ENCODE measurements around the gene NLGN2. TPM values are rescaled to one million over a fixed set of nuclear protein-coding genes. Genes with fewer than 3 reads are reported as not detected.
"Not testable (repeated sequence)": the region's sequence is repeated elsewhere in the genome, so short reads cannot be mapped to it uniquely, and the experiment has no call there.

Gene NLGN2
- total RNA-seq (14.8 and 26.3 TPM in 2 replicates), polyA plus RNA-seq (5.2 and 8.4 TPM in 2 replicates)

- DNase-seq (ENCODE audit: low read depth in 1 of 2, low spot score in 1 of 2) = no peak
- H3K9me3 ChIP-seq (ENCODE audit: low read depth) = no peaks in the 10 kb centered on the region
- TF ChIP-seq CTCF (IDR thresholded peaks at IDR 0.05; ENCODE audit: low read depth, low read length) = no peak
- no peak within 1 kb of the TSS for H3K4me3 ChIP-seq
- H3K27me3 ChIP-seq = no peaks in the 10 kb centered on the region
- no peak within 1 kb of the TSS for H3K27ac ChIP-seq
- no peaks in the 10 kb centered on the region for H3K36me3 ChIP-seq
- H3K4me1 ChIP-seq (ENCODE audit: low read depth) = peaks cover 6% of the 10 kb centered on the region
These were observed at the start of gene NLGN2 for GRCh38 chr17:7407485-7408251. TSS of gene NLGN2 (plus strand) at chr17:7407845. CDS start at chr17:7408256, 411 bp downstream.

GRCh38 chr17:7361906-7362305 is 45.7 kb upstream of the NLGN2 start:
- Histone ChIP-seq H3K27ac (no peak overlapping the region), H3K4me3 (no peak overlapping the region), H3K36me3 (no peaks in the 10 kb centered on the region), H3K9me3 (ENCODE audit: low read depth) (no peaks in the 10 kb centered on the region), H3K27me3 (no peaks in the 10 kb centered on the region), H3K4me1 (ENCODE audit: low read depth) (no peaks in the 10 kb centered on the region)
- no peak for TF ChIP-seq CTCF (IDR thresholded peaks at IDR 0.05; ENCODE audit: low read depth, low read length)
- no peak for DNase-seq (ENCODE audit: low read depth in 1 of 2, low spot score in 1 of 2)

- Histone ChIP-seq H3K36me3 (no peaks in the 10 kb centered on the region), H3K4me3 (no peak overlapping the region), H3K4me1 (ENCODE audit: low read depth) (no peaks in the 10 kb centered on the region), H3K27me3 (no peaks in the 10 kb centered on the region), H3K9me3 (ENCODE audit: low read depth) (no peaks in the 10 kb centered on the region), H3K27ac (no peak overlapping the region)
- DNase-seq (ENCODE audit: low read depth in 1 of 2, low spot score in 1 of 2) = no peak
- TF ChIP-seq CTCF (IDR thresholded peaks at IDR 0.05; ENCODE audit: low read depth, low read length) = no peak
These were observed 44.3 kb upstream of the NLGN2 start for GRCh38 chr17:7363311-7363710.

- DNase-seq (ENCODE audit: low read depth in 1 of 2, low spot score in 1 of 2); H3K4me3 ChIP-seq; H3K27ac ChIP-seq: not testable (repeated sequence)
These were observed 41.7 kb upstream of the NLGN2 start for GRCh38 chr17:7365963-7366362.

GRCh38 chr17:7367083-7367482 is 40.6 kb upstream of the NLGN2 start:
- Histone ChIP-seq H3K27me3 (no peaks in the 10 kb centered on the region), H3K4me3 (no peak overlapping the region), H3K9me3 (ENCODE audit: low read depth) (no peaks in the 10 kb centered on the region), H3K27ac (no peak overlapping the region), H3K4me1 (ENCODE audit: low read depth) (no peaks in the 10 kb centered on the region), H3K36me3 (no peaks in the 10 kb centered on the region)
- no peak for DNase-seq (ENCODE audit: low read depth in 1 of 2, low spot score in 1 of 2)
- no peak for TF ChIP-seq CTCF (IDR thresholded peaks at IDR 0.05; ENCODE audit: low read depth, low read length)

More at GRCh38 chr17:7365963-7366362, 41.7 kb upstream of the NLGN2 start:
- H3K36me3 ChIP-seq; H3K27me3 ChIP-seq; H3K9me3 ChIP-seq (ENCODE audit: low read depth); H3K4me1 ChIP-seq (ENCODE audit: low read depth): not testable (repeated sequence)

- no peaks in the 10 kb centered on the region for H3K27me3 ChIP-seq
- no peaks in the 10 kb centered on the region for H3K36me3 ChIP-seq
- H3K27ac ChIP-seq = no peak overlapping the region
- H3K4me3 ChIP-seq = no peak overlapping the region
- no peak for TF ChIP-seq CTCF (IDR thresholded peaks at IDR 0.05; ENCODE audit: low read depth, low read length)
- H3K9me3 ChIP-seq (ENCODE audit: low read depth) = no peaks in the 10 kb centered on the region
- DNase-seq (ENCODE audit: low read depth in 1 of 2, low spot score in 1 of 2) = no peak
- H3K4me1 ChIP-seq (ENCODE audit: low read depth) = no peaks in the 10 kb centered on the region
These were observed 39.6 kb upstream of the NLGN2 start for GRCh38 chr17:7367918-7368598.

GRCh38 chr17:7368599-7368994 is 39.0 kb upstream of the NLGN2 start:
- not testable (repeated sequence) for H3K27me3 ChIP-seq; H3K4me3 ChIP-seq; H3K36me3 ChIP-seq; H3K27ac ChIP-seq; H3K9me3 ChIP-seq (ENCODE audit: low read depth); DNase-seq (ENCODE audit: low read depth in 1 of 2, low spot score in 1 of 2); H3K4me1 ChIP-seq (ENCODE audit: low read depth)

All from cardiac muscle cell (in vitro differentiated cells and primary cell).